ENCODE data around the gene URGCP.

The URGCP gene

DNA sequence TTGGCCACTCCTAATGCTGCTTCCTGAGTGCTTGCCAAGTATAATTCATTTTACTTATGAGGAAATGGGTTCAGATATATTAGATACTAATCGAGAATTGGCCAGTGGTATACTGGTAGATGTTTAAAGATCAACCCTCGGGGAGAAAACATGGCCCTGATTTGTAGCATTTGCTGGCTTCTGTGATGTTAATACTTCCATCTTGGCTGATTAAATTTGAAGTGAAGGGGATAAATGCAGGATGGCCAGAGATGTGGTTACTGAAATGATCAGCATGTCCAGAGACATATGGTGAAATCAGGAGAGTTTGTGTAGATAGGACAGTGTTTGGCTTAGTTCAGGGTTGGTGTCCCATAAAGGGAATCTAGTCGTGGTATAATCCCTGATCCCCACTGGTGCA lies 31.0 kb upstream of the URGCP start:
- H3K27me3 ChIP-seq (ENCODE audit: insufficient read depth, low read length, poor library complexity): no peaks in the 10 kb centered on the region
- no peaks in the 10 kb centered on the region for H3K36me3 ChIP-seq (ENCODE audit: control insufficient read depth, insufficient read depth, low read length)
- WGBS (ENCODE audit: extremely low coverage, insufficient coverage, low lambda C conversion rate): no CpG with 5 or more reads among the region's 3 CpGs
- H2AK5ac ChIP-seq (ENCODE audit: low read length): no peak overlapping the region
- no peak overlapping the region for H3K27ac ChIP-seq (ENCODE audit: low read depth, low read length)
- no peak overlapping the region for H3K18ac ChIP-seq (ENCODE audit: low read length)
- H3K79me1 ChIP-seq (ENCODE audit: low read length): no peaks in the 10 kb centered on the region
- H3K56ac ChIP-seq (ENCODE audit: low read length): no peak overlapping the region
- H3K4me2 ChIP-seq (ENCODE audit: low read length): no peak overlapping the region
- no peak overlapping the region for H3K4me3 ChIP-seq (ENCODE audit: low read length)
- no peak overlapping the region for H2BK5ac ChIP-seq (ENCODE audit: low read length)
- no peak for DNase-seq
- no peak overlapping the region for H4K5ac ChIP-seq (ENCODE audit: low read length)
- no peak overlapping the region for H3K9ac ChIP-seq (ENCODE audit: low read length)
- no peak overlapping the region for H3K23ac ChIP-seq (ENCODE audit: low read length)
- no peak overlapping the region for H2BK15ac ChIP-seq (replicated peaks; ENCODE audit: low read depth)
- no peak overlapping the region for H2BK120ac ChIP-seq (ENCODE audit: low read depth, low read length)
- H3K79me2 ChIP-seq (ENCODE audit: control insufficient read depth, insufficient read depth, low read length): no peaks in the 10 kb centered on the region
- H4K8ac ChIP-seq (ENCODE audit: low read depth, low read length): no peak overlapping the region
- no peak overlapping the region for H3K4ac ChIP-seq (ENCODE audit: low read depth, low read length)
- H3K4me1 ChIP-seq (ENCODE audit: control insufficient read depth, low read depth, low read length): no peaks in the 10 kb centered on the region

DNA sequence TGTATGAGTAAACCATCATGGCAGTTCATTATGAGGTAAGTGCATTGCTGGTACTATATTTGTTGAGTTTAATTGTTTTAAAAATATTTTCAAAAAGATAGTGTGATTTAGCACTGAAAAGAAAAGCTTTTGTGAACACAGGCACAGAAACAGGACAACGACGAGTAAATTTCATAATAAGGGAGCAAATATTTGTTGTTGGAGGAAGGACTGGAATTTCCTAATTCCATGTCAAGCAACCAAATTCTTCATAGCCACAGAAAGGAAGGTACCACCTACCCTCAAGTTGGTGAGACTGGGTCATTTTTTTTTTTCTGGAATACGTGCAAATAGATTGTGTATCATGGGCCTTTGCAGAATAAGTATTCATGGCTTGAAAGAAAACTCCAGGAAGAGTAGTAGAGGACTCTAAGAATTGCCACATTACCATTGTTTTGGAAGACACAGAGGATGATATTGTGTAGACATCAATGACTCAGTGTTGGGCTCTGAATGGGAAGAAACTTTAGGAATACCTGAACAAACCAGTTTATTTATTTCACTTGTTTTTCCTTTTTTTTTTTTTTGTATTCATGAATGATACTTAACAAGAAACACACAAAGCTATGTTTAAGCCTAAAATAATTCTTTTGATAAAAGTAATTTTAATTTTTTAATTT lies 27.6 kb upstream of the URGCP start:
- no CpG with 5 or more reads among the region's 3 CpGs for WGBS (ENCODE audit: extremely low coverage, insufficient coverage, low lambda C conversion rate)

DNA sequence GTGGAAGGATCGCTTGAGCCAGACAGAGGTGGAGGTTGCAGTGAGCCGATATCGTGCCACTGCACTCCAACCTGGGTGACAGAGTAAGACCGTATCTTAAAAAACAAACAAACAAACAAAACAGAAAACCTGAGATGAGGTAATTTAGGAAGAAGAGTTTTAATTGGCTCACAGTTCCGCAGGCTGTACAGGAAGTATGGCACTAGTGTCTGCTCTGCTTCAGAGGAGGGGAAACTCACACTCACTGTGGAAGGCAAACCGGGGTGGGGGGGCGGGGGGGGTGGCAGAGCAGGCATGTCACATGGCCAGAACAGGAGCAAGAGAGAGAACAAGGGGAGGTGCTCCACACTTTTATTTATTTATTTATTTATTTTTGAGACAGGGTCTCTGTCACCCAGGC lies 24.9 kb upstream of the URGCP start:
- H2BK120ac ChIP-seq (ENCODE audit: low read depth, low read length): no peak overlapping the region
- no peak overlapping the region for H4K8ac ChIP-seq (ENCODE audit: low read depth, low read length)
- no peak overlapping the region for H2BK15ac ChIP-seq (replicated peaks; ENCODE audit: low read depth)
- no peaks in the 10 kb centered on the region for H3K27me3 ChIP-seq (ENCODE audit: insufficient read depth, low read length, poor library complexity)
- no peak overlapping the region for H3K4ac ChIP-seq (ENCODE audit: low read depth, low read length)
- no peak overlapping the region for H2AK5ac ChIP-seq (ENCODE audit: low read length)
- no peak overlapping the region for H3K23ac ChIP-seq (ENCODE audit: low read length)
- no peak overlapping the region for H3K27ac ChIP-seq (ENCODE audit: low read depth, low read length)
- no peaks in the 10 kb centered on the region for H3K4me1 ChIP-seq (ENCODE audit: control insufficient read depth, low read depth, low read length)
- no peak overlapping the region for H3K18ac ChIP-seq (ENCODE audit: low read length)
- no peak overlapping the region for H3K4me3 ChIP-seq (ENCODE audit: low read length)
- no peaks in the 10 kb centered on the region for H3K79me1 ChIP-seq (ENCODE audit: low read length)
- no peak overlapping the region for H3K56ac ChIP-seq (ENCODE audit: low read length)
- no peaks in the 10 kb centered on the region for H3K36me3 ChIP-seq (ENCODE audit: control insufficient read depth, insufficient read depth, low read length)
- H3K9ac ChIP-seq (ENCODE audit: low read length): no peak overlapping the region
- H3K79me2 ChIP-seq (ENCODE audit: control insufficient read depth, insufficient read depth, low read length): no peaks in the 10 kb centered on the region
- WGBS (ENCODE audit: extremely low coverage, insufficient coverage, low lambda C conversion rate): no CpG with 5 or more reads among the region's 7 CpGs
- DNase-seq: no peak
- H2BK5ac ChIP-seq (ENCODE audit: low read length): no peak overlapping the region
- no peak overlapping the region for H4K5ac ChIP-seq (ENCODE audit: low read length)
- no peak overlapping the region for H3K4me2 ChIP-seq (ENCODE audit: low read length)

More for the DNA sequence above, 27.6 kb upstream of the URGCP start:
- no peak overlapping the region for H3K18ac ChIP-seq (ENCODE audit: low read length)
- no peak overlapping the region for H2AK5ac ChIP-seq (ENCODE audit: low read length)
- H2BK120ac ChIP-seq (ENCODE audit: low read depth, low read length): no peak overlapping the region
- H3K56ac ChIP-seq (ENCODE audit: low read length): no peak overlapping the region
- no peak overlapping the region for H4K8ac ChIP-seq (ENCODE audit: low read depth, low read length)
- no peak overlapping the region for H2BK15ac ChIP-seq (replicated peaks; ENCODE audit: low read depth)
- no peak overlapping the region for H3K9ac ChIP-seq (ENCODE audit: low read length)
- no peak overlapping the region for H3K4me3 ChIP-seq (ENCODE audit: low read length)
- no peak overlapping the region for H3K23ac ChIP-seq (ENCODE audit: low read length)
- no peak overlapping the region for H3K4ac ChIP-seq (ENCODE audit: low read depth, low read length)
- H3K36me3 ChIP-seq (ENCODE audit: control insufficient read depth, insufficient read depth, low read length): no peaks in the 10 kb centered on the region
- no peaks in the 10 kb centered on the region for H3K79me1 ChIP-seq (ENCODE audit: low read length)
- no peak overlapping the region for H3K27ac ChIP-seq (ENCODE audit: low read depth, low read length)
- H2BK5ac ChIP-seq (ENCODE audit: low read length): no peak overlapping the region
- H3K4me2 ChIP-seq (ENCODE audit: low read length): no peak overlapping the region
- DNase-seq: no peak
- H4K5ac ChIP-seq (ENCODE audit: low read length): no peak overlapping the region
- H3K79me2 ChIP-seq (ENCODE audit: control insufficient read depth, insufficient read depth, low read length): no peaks in the 10 kb centered on the region
- H3K4me1 ChIP-seq (ENCODE audit: control insufficient read depth, low read depth, low read length): no peaks in the 10 kb centered on the region
- H3K27me3 ChIP-seq (ENCODE audit: insufficient read depth, low read length, poor library complexity): no peaks in the 10 kb centered on the region

DNA sequence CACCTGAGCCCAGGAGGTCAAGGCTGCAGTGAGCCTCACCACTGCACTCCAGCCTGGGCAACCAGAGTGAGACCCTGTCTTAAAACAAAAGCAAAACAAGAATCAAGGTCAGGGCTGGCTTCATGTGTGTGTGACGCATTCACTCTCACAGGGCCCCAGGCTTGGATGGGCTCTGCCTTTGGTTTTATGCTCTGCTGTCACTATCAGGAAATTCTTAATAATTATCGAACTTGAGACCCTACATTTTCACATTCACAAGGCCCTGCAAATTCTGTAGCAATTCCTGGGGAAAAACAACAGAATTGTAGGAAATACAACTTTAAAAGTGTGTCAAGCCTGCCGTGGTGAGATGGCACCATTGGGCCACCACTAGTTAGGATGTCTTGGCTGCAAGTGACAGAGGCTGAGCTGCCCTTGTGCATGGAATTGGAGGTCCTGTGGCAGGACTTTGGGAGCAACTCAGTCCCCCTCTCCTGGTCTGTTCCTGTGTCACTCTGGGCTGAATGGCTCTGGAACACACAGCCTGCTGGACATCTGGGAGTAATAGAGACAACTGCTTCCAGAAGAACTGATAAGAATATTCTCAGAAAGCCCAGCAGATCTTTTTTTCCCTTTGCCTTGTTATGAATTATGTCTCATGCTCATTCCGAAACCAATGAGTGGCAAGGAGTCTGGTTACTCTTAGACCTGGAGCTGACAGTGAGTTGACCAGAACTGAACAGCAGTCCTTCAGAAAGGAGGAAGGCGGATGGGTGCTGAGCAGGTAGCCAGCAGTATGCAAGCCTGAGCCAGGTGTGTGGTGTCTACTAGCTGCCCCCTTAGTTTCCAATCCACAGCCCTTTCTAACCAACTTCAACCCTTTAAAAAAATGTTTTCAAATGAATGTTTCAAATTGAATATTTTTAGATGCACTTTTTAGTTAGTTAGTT lies 23.4 kb upstream of the URGCP start:
- H3K79me1 ChIP-seq (ENCODE audit: low read length): no peaks in the 10 kb centered on the region
- no peaks in the 10 kb centered on the region for H3K4me1 ChIP-seq (ENCODE audit: control insufficient read depth, low read depth, low read length)
- H2BK120ac ChIP-seq (ENCODE audit: low read depth, low read length): no peak overlapping the region
- no peak overlapping the region for H2BK15ac ChIP-seq (replicated peaks; ENCODE audit: low read depth)
- H3K27me3 ChIP-seq (ENCODE audit: insufficient read depth, low read length, poor library complexity): no peaks in the 10 kb centered on the region
- H4K8ac ChIP-seq (ENCODE audit: low read depth, low read length): no peak overlapping the region
- no peaks in the 10 kb centered on the region for H3K36me3 ChIP-seq (ENCODE audit: control insufficient read depth, insufficient read depth, low read length)
- H3K4me3 ChIP-seq (ENCODE audit: low read length): no peak overlapping the region
- H2AK5ac ChIP-seq (ENCODE audit: low read length): no peak overlapping the region
- no CpG with 5 or more reads among the region's 5 CpGs for WGBS (ENCODE audit: extremely low coverage, insufficient coverage, low lambda C conversion rate)
- no peak overlapping the region for H3K9ac ChIP-seq (ENCODE audit: low read length)
- no peak overlapping the region for H4K5ac ChIP-seq (ENCODE audit: low read length)
- H3K18ac ChIP-seq (ENCODE audit: low read length): no peak overlapping the region
- no peak overlapping the region for H3K27ac ChIP-seq (ENCODE audit: low read depth, low read length)
- H3K56ac ChIP-seq (ENCODE audit: low read length): no peak overlapping the region
- no peaks in the 10 kb centered on the region for H3K79me2 ChIP-seq (ENCODE audit: control insufficient read depth, insufficient read depth, low read length)
- H2BK5ac ChIP-seq (ENCODE audit: low read length): no peak overlapping the region
- DNase-seq: no peak
- H3K4me2 ChIP-seq (ENCODE audit: low read length): no peak overlapping the region
- no peak overlapping the region for H3K23ac ChIP-seq (ENCODE audit: low read length)
- H3K4ac ChIP-seq (ENCODE audit: low read depth, low read length): no peak overlapping the region

DNA sequence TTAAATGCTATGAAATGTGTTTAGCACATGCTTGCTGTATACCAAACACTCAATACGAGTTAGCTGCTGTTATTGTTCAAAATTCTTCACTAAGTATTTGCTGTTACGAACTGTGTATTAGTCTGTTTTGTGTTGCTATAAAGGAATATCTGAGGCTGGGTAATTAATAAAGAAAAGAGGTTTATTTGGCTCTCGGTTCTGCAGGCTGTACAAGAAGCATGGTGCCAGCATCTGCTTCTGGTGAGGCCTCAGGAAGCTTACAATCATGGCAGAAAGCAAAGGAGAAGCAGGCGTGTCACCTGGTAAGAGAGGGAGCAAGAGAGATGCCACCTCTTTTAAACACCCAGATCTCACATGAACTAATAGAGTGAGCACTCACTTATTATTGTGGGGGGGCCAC lies 21.4 kb upstream of the URGCP start:
- Histone ChIP-seq H3K4me3 (ENCODE audit: low read length) (no peak overlapping the region), H3K36me3 (ENCODE audit: control insufficient read depth, insufficient read depth, low read length) (no peaks in the 10 kb centered on the region), H3K9ac (ENCODE audit: low read length) (no peak overlapping the region), H3K4me2 (ENCODE audit: low read length) (no peak overlapping the region), H3K23ac (ENCODE audit: low read length) (no peak overlapping the region), H2BK5ac (ENCODE audit: low read length) (no peak overlapping the region), H3K4ac (ENCODE audit: low read depth, low read length) (no peak overlapping the region), H4K5ac (ENCODE audit: low read length) (no peak overlapping the region), H3K27me3 (ENCODE audit: insufficient read depth, low read length, poor library complexity) (no peaks in the 10 kb centered on the region), H4K8ac (ENCODE audit: low read depth, low read length) (no peak overlapping the region), H3K79me2 (ENCODE audit: control insufficient read depth, insufficient read depth, low read length) (no peaks in the 10 kb centered on the region), H2AK5ac (ENCODE audit: low read length) (no peak overlapping the region), H3K18ac (ENCODE audit: low read length) (no peak overlapping the region), H2BK120ac (ENCODE audit: low read depth, low read length) (no peak overlapping the region), H3K56ac (ENCODE audit: low read length) (no peak overlapping the region), H2BK15ac (replicated peaks; ENCODE audit: low read depth) (no peak overlapping the region), H3K4me1 (ENCODE audit: control insufficient read depth, low read depth, low read length) (no peaks in the 10 kb centered on the region), H3K27ac (ENCODE audit: low read depth, low read length) (no peak overlapping the region), H3K79me1 (ENCODE audit: low read length) (no peaks in the 10 kb centered on the region)
- DNase-seq: no peak
- no CpG with 5 or more reads among the region's 4 CpGs for WGBS (ENCODE audit: extremely low coverage, insufficient coverage, low lambda C conversion rate)

Data from mesendoderm (in vitro differentiated cells).